GM18873 (cell line): ENCODE measurements around the gene GARS1.
A peak's percentile ranks its signal among the peaks of the same experiment; 100 is the strongest.
"Not testable (repeated sequence)": the region's sequence is repeated elsewhere in the genome, so short reads cannot be mapped to it uniquely, and the experiment has no call there.

Source experiments
- ATAC-seq: cut with Tn5 transposase; IDR thresholded peaks from one replicate; pipeline ENCODE4 v1.9.1; 2021; ENCODE audit warnings: mild to moderate bottlenecking, moderate library complexity, moderate number of reproducible peaks; ENCODE audit not compliant: unreplicated experiment, low FRiP score

GARS1 gene

DNA sequence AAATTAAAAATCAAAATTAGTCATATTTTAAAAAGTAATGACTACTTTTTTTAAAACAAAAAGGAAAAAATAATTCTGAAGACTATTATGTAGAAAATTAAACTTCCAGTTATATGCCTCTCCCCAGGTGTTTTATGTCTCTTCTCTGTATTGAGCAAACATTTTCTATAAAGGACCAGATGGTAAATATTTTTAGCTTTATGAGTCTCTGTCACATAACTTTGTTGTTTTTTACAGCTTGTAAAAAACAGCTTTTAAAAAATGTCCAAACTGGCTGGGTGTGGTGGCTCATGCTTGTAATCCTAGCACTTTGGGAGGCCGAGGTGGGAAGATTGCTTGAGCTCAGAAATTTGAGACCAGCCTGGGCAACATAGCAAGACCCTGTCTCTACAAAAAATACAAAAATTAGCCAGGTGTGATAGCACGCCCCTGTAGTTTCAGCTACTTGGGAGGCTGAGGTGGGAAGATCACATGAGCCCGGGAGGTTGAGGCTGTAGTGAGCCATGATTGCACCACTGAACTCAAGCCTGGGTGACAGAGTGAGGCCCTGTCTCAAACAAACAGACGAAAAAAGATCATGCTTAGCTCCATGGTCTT, 23.5 kb downstream of the GARS1 start:
- no peak for ATAC-seq

DNA sequence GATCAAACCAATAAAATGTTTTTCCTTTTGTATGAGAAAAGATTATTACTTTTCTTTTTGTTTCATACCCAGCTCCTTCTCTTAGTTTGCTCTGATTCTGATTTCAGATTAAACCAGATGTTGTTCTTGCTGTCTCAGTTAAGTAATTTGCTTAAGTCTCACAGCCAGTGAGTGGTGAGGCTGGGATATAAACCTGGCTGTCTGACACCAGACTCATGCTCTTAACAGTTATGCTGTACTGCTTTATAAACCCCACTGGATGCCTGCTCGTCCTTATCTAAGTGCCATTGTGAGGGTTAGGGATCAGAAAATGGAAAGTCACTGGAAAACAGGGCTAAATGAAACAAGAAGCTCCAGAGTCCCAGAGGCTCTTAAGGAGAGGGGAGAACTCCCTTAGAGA, 24.3 kb downstream of the GARS1 start:
- no peak for ATAC-seq

- ATAC-seq: no peak
These were observed 30.6 kb downstream of the GARS1 start for GRCh38 chr7:30625283-30625682.

DNA sequence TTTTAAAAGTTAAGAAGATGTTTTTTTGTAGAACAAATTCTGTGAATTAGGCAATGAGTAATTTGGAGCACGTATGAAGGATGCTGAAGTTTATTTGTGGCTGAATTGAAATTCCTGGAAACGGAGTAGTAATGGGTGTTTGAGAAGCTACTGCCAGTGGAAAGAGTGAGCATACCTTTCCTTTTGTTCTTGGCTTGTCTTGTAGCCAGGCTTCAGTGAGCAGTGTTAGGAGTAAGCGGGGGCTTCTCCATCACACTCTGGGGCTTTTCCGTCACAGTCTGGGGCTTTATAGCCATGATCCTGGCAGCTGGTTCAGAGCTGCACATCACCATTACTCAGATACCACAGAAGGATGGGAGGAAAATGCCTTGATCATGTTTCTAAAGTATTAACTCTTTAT, 32.3 kb downstream of the GARS1 start:
- ATAC-seq: no peak

GRCh38 chr7:30630986-30631385, 36.3 kb downstream of the GARS1 start:
- ATAC-seq: peak; percentile 49

DNA sequence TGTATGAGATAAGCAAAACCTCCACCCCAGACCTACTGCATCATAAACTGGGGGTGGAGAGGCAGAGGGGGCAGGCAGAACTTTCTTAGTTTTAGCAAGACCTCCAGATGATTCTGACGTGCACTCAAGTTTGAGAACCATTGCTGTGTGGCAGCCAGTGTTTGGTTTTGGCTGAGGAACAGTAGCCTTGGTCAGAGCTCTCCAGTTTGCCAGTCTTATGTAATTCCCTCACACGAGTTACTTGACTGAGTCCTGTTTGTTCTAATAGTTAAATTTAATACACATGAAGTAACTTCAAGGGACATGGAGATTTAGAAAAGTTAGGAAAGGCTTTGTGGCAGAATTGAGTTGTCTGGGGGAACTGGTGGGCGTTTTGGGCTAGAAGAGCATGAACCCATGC, 38.5 kb downstream of the GARS1 start:
- ATAC-seq: no peak

GRCh38 chr7:30634193-30634626, 39.5 kb downstream of the GARS1 start:
- ATAC-seq: no peak

- ATAC-seq: no peak
These were observed 40.0 kb downstream of the GARS1 start for GRCh38 chr7:30634634-30635201.

GRCh38 chr7:30635798-30636197, 41.1 kb downstream of the GARS1 start:
- ATAC-seq: no peak

GRCh38 chr7:30642322-30642721, 47.6 kb downstream of the GARS1 start:
- ATAC-seq: not testable (repeated sequence)

DNA sequence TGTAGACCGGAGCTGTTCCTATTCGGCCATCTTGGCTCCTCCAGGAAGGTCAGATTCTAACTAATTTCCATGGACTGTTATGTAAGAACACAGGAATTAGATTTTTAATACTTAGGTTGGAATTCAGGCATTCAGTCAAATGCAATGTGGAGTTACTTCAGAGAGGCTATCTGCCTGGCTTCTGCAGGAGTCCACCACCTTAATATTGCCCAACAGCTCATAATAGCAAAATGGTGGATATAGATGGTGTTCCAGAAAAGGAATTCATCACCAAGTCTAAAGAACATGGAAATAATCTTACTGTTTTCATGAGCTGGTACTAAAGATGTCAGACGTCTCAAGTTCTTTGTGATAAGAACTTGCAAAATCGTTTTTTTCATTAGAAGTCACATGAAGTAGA, 48.1 kb downstream of the GARS1 start:
- no peak for ATAC-seq

DNA sequence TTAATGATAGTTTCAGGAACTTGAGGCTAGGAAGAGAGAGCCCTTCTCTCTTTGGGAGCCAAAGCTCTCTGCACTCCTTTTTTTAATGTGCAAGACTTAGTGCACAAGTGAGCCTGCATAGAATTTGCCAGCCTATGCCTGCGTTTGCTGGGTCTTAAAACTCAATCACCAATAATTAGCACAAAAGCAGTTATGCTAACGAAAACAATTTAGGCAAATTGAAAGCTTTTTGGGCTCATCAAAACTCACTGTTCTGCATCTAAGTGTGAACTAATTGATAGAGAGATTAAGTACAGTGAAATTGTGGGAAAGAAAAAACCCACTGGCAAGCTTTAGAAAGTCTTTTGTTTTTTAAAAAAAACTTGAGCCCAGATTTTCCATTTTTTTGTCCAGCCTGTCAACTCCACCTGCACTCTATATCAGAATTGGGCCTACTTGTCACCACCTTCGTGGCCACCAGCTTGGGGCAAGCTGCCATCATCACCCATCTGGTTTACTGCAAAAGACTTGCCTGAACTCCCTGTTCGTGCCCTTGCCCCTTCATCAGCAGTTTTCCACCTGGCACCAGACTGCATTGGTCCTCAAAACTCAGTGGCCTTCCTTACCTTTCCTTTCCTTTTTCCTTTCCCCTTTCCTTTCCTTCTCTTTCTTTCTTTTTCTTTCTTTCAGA, 49.7 kb downstream of the GARS1 start:
- no peak for ATAC-seq

GRCh38 chr7:30645661-30646060, 51.0 kb downstream of the GARS1 start:
- ATAC-seq: no peak

- no peak for ATAC-seq
These were observed 51.5 kb downstream of the GARS1 start for GRCh38 chr7:30646154-30646553.

GRCh38 chr7:30647589-30648364, 53.1 kb downstream of the GARS1 start:
- ATAC-seq: no peak

- ATAC-seq: no peak
These were observed 54.3 kb downstream of the GARS1 start for GRCh38 chr7:30648744-30649540.

DNA sequence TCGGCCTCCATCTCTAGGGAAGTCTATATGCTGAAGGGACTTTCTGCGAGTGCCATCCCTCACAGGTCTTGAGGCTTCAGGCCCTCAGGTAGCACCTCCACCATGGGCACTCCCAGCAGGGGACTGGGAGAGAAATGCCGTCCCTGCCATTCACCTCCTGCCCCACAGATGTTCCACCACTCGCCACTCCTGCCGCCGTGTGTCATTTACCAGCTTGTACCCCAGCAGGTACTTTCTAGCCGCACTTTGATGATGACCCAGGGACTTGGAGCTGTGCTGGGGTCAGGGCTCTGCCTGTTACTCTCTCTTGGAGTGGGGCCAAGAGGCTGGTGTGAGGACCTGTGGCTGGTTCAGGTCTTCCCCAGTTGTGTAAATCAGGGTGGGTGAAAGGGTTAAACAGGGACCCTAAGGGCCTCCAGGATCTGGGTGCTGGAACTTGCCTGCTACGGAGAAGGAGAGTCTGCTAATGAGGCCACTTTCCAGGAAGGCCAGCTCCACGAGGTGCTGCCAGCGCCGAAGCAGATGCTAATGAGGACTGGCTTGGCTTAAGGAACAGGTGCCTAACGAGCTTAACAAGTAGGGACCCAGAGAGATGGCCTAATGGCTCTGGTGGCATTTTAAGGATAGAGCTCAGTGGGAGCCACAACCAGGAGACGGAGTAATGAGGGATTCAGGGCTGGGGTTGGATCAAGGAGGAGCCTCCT, 55.2 kb downstream of the GARS1 start:
- no peak for ATAC-seq

- ATAC-seq: no peak
These were observed 55.7 kb downstream of the GARS1 start for GRCh38 chr7:30650421-30650808.

- no peak for ATAC-seq
These were observed 57.5 kb downstream of the GARS1 start for GRCh38 chr7:30652132-30652531.
